WERI-Rb-1 (cell line): ENCODE results near the gene ADK.

Source experiments
- DNase-seq: peaks from one replicate; pipeline ENCODE4 v3.0.0-alpha.2; 2020
- H3K27ac ChIP-seq: fragments of 250-450 bp; sonication (Bioruptor Pico); 2 replicates; pipeline ENCODE4 v1.5.1; 2020; ENCODE audit warnings: mild to moderate bottlenecking, moderate library complexity
- H3K27me3 ChIP-seq: fragments of 250-450 bp; sonication (Bioruptor Pico); 2 replicates; pipeline ENCODE4 v1.5.1; 2021; ENCODE audit warnings: mild to moderate bottlenecking, low read depth, moderate library complexity; ENCODE audit not compliant: insufficient read depth, severe bottlenecking
- H3K36me3 ChIP-seq: fragments of 250-450 bp; sonication (Bioruptor Pico); 2 replicates; pipeline ENCODE4 v1.5.1; 2020; ENCODE audit warnings: mild to moderate bottlenecking, moderate library complexity
- H3K4me3 ChIP-seq: 2 replicates; pipeline ENCODE4 v1.5.1; 2011; ENCODE audit warnings: low read depth, mild to moderate bottlenecking, control low read depth, low read length
- H3K9me3 ChIP-seq: fragments of 250-450 bp; sonication (Bioruptor Pico); 2 replicates; pipeline ENCODE4 v1.5.1; 2021; ENCODE audit warnings: mild to moderate bottlenecking, moderate library complexity; ENCODE audit not compliant: severe bottlenecking
- TF ChIP-seq, protein P1 (sequence below): IDR thresholded peaks from 2 replicates; pipeline ENCODE4 v1.5.1; 2011; ENCODE audit warnings: low read depth, mild to moderate bottlenecking, control low read depth, inconsistent platforms, low read length

ADK gene

DNA sequence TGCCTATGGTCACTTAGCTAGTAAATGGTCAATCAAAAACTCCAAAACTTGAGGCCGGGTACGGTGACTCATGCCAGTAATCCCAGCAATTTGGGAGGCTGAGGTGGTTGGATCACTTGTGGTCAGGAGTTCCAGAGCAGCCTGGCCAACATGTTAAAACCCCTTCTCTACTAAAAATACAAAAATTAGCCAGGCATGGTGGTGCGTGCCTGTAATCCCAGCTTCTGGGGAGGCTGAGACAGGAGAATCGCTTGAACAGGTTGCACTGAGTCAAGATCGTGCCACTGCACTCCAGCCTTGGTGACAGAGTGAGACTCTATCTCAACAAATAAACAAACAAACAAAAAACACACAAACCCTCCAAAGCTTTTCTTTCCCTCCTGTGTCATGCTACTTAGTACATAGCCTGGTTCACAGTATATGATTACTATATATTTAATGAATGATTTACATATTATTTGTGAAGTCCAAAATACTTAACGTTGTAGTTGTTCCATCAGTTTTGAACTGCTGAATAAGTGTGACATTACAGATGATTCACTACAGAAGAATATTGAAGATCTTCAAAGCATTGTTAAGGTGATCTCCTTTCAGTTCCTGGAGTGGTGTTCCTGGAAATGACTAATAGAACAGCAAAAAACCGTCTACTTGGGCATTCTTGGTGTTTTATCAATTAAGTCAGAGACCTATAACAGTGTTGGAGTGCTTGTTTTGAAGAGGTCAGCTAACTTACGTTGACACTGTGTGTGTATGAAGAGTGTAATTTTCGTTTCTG is 72.9 kb downstream of the ADK start:
- DNase-seq, result no peak
- TF ChIP-seq, protein P1, sequence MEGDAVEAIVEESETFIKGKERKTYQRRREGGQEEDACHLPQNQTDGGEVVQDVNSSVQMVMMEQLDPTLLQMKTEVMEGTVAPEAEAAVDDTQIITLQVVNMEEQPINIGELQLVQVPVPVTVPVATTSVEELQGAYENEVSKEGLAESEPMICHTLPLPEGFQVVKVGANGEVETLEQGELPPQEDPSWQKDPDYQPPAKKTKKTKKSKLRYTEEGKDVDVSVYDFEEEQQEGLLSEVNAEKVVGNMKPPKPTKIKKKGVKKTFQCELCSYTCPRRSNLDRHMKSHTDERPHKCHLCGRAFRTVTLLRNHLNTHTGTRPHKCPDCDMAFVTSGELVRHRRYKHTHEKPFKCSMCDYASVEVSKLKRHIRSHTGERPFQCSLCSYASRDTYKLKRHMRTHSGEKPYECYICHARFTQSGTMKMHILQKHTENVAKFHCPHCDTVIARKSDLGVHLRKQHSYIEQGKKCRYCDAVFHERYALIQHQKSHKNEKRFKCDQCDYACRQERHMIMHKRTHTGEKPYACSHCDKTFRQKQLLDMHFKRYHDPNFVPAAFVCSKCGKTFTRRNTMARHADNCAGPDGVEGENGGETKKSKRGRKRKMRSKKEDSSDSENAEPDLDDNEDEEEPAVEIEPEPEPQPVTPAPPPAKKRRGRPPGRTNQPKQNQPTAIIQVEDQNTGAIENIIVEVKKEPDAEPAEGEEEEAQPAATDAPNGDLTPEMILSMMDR, result no peak
- Histone ChIP-seq H3K27me3 (no peaks in the 10 kb centered on the region), H3K27ac (no peak overlapping the region), H3K36me3 (no peaks in the 10 kb centered on the region), H3K4me3 (no peak overlapping the region), H3K9me3 (peaks cover 2% of the 10 kb centered on the region)

DNA sequence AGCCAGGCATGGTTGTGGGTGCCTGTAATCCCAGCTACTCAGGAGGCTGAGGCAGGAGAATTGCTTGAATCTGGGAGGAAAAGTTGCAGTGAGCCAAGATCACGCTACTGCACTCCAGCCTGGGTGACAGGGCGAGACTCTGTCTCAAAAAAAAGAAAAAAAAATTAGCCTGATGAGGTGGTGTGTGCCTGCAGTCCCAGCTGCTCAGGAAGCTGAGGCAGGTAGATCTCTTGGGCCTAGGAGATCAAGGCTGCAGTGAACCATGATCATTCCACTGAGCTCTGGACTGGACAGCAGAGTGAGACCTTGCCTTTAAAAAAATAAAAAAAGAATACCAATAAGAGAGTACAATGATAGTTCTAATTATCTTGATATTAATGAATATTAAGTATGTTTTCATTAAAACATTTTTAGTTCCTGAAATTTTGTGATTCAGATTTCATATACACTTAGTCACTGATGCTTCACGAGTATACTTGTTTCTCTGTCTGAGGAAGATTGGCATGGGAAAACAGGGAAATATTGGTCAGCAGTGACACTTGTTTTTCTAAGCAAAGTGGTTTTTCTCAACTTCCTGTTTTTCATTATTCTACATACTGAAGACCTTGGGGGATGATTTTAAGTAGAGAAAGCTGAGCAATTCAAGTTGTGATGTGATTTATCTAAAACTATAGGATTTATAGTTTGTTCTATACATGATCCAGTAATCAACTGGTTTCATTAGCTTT is 76.8 kb downstream of the ADK start:
- DNase-seq, result no peak
- Histone ChIP-seq H3K36me3 (no peaks in the 10 kb centered on the region), H3K4me3 (no peak overlapping the region), H3K27me3 (no peaks in the 10 kb centered on the region), H3K27ac (no peak overlapping the region), H3K9me3 (no peaks in the 10 kb centered on the region)
- TF ChIP-seq, protein P1, result no peak

DNA sequence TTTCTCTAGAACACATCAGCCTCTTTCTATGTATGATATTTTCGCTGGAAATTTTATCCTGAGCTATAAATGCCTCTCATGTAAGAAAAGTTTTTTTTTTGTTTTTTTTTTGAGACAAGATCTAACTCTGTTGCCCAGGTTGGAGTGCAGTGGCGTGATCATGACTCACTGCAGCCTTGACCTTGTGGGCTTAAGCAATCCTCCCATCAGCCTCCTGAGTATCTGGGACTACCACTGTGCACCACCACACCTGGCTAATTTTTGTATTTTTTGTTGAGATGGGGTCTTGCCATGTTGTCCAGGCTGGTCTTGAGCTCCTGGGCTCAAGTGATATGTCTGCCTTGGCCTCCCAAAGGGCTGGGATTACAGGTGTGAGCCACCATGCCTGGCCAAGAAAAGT is 80.4 kb downstream of the ADK start:
- H3K27ac ChIP-seq, result no peak overlapping the region
- H3K27me3 ChIP-seq, result no peaks in the 10 kb centered on the region
- H3K36me3 ChIP-seq, result no peaks in the 10 kb centered on the region
- TF ChIP-seq, protein P1, result no peak
- no peak overlapping the region for H3K4me3 ChIP-seq
- H3K9me3 ChIP-seq, result no peaks in the 10 kb centered on the region
- no peak for DNase-seq

DNA sequence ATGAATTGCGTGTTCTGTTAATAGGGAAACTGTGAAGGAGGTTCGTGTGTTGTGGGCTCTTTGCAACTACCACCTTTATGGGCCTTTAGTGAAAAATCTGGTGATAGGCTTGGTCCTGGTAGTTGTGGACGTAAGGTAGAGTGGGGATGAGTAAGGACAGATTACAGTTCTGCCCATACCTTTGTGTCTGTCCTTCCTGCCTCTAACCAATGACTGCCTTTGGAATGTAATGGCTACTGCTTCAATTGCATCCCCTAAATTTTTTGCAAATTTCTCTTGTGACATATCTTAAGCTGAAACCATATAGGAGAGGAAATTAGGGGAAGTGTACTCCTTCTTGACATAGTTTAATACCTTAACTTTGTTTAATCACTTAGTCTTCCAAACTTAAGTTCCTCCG is 82.3 kb downstream of the ADK start:
- Histone ChIP-seq H3K9me3 (no peaks in the 10 kb centered on the region), H3K27ac (no peak overlapping the region), H3K4me3 (no peak overlapping the region), H3K27me3 (no peaks in the 10 kb centered on the region), H3K36me3 (no peaks in the 10 kb centered on the region)
- no peak for DNase-seq
- TF ChIP-seq, protein P1, result no peak

DNA sequence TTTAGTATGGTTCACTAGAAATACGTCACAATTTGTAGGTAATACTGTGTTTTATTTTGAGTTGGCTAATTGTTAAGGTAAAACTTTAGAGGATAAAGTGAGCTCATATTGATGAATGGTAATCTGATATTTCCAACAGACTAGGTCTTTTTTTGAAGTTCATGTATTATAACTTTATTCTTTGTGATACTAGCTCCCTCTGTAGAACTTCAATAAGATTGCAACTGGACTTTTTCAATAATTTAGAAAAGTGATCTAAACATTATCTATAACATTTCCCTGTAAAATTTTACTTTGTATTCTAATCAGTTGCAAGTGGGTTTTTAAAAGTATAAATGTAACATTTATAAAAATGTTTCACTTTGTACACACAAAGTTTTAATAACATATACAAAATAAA is 83.5 kb downstream of the ADK start:
- Histone ChIP-seq H3K27me3 (no peaks in the 10 kb centered on the region), H3K27ac (no peak overlapping the region), H3K9me3 (no peaks in the 10 kb centered on the region), H3K36me3 (no peaks in the 10 kb centered on the region), H3K4me3 (no peak overlapping the region)
- DNase-seq, result no peak
- TF ChIP-seq, protein P1, result no peak
